Measurements from ENCODE around the gene ENTREP3. TPM values are rescaled to one million over a fixed set of nuclear protein-coding genes. Genes with fewer than 3 reads are reported as not detected.
"Not testable (repeated sequence)": the region's sequence is repeated elsewhere in the genome, so short reads cannot be mapped to it uniquely, and the experiment has no call there.

The ENTREP3 gene
- total RNA-seq, 1 experiment from 2014 or later: 9.4 TPM

DNA sequence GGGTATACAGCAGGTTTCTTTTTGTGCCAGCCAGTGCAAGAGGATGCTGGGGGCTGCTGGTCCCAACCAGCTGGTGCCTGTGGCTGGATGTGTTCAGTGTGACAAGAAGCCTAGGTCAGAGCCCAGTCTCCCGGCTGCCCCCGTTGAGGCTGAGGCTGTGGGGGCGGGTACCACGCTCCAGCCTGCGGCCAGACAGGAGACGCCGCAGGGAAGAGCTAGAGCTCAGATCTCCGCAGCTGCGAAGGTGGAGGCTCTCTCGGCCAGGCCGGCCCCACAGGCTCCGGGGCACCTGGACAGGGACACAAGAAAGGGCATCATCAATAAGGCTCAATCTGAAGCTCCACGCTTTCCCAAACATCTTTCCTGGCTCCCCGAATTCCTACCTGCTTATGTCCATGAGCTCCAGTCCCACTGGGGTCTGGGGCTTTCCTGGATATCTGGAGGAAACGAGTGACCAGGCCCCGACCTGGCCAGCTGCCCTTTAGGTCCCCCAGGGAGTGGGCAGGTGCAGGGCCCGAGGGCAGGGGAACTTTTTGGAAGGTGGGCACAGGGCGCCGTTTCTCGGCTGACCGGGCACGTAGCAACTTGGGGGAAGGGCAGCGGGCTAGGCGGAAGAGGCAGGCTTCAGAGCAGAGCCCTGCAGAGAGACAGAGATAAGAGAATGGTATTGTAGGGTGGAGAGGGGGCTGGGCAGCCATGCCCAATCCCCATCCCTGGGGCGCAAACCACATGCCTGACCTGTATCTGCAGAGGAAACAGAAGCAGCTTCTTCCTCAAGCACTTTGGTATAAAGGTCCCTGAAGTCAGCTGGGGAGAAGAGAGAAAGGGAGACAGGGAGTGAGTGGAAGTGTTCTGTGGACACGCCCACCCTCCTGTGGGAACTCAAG lies 7.4 kb downstream of the ENTREP3 start:
- peak; percentile 34 for DNase-seq
- Histone ChIP-seq H3K36me3 (replicated peaks; ENCODE audit: control insufficient read depth, insufficient read depth, low read length) (no peaks in the 10 kb centered on the region; the same call in none of the 2 replicates), H3K27me3 (ENCODE audit: control insufficient read depth, insufficient read depth, low read length) (peaks cover 14% of the 10 kb centered on the region), H3K4me3 (ENCODE audit: insufficient read depth, low read depth, low read length) (no peak overlapping the region)

DNA sequence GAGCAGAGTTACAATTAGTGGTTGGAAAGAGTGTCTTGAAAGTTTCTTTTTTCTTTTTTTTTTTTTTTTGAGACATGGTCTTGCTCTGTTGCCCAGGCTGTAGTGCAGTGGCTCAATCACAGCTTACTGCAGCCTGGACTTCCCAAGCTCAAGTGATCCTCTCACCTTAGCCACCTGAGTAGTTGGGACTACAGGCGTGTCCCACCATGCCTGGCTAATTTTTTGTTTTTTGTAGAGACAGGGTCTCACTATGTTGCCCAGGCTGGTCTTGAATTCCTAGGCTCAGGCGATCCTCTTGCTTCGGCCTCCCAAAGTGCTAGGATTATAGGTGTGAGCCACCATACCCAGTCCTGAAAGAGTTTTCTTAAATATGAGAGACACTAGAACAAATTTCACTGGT lies 8.5 kb downstream of the ENTREP3 start:
- DNase-seq; H3K36me3 ChIP-seq (replicated peaks; ENCODE audit: control insufficient read depth, insufficient read depth, low read length); H3K4me3 ChIP-seq (ENCODE audit: insufficient read depth, low read depth, low read length): not testable (repeated sequence)
- H3K27me3 ChIP-seq (ENCODE audit: control insufficient read depth, insufficient read depth, low read length): peaks cover 14% of the 10 kb centered on the region

DNA sequence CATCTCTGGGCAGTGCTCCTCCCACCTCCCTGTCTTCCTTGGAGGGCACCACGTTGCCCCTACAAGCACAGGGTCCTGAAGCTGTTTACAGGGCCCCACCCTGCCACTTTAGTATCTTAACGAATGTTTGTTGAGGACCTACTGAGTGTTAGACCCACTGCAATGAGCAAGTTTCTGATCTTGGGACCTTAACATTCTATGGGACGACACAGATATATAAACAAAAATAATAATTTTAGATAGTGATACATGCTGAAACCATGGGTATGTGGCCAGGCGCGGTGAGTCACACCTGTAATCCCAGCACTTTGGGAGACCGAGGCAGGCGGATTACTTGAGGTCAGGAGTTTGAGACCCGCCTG lies 10.1 kb downstream of the ENTREP3 start:
- peak overlapping the region; percentile 56 for H3K4me3 ChIP-seq (ENCODE audit: insufficient read depth, low read depth, low read length)
- DNase-seq: no peak
- no peaks in the 10 kb centered on the region; the same call in none of the 2 replicates for H3K36me3 ChIP-seq (replicated peaks; ENCODE audit: control insufficient read depth, insufficient read depth, low read length)
- peaks cover 13% of the 10 kb centered on the region for H3K27me3 ChIP-seq (ENCODE audit: control insufficient read depth, insufficient read depth, low read length)

DNA sequence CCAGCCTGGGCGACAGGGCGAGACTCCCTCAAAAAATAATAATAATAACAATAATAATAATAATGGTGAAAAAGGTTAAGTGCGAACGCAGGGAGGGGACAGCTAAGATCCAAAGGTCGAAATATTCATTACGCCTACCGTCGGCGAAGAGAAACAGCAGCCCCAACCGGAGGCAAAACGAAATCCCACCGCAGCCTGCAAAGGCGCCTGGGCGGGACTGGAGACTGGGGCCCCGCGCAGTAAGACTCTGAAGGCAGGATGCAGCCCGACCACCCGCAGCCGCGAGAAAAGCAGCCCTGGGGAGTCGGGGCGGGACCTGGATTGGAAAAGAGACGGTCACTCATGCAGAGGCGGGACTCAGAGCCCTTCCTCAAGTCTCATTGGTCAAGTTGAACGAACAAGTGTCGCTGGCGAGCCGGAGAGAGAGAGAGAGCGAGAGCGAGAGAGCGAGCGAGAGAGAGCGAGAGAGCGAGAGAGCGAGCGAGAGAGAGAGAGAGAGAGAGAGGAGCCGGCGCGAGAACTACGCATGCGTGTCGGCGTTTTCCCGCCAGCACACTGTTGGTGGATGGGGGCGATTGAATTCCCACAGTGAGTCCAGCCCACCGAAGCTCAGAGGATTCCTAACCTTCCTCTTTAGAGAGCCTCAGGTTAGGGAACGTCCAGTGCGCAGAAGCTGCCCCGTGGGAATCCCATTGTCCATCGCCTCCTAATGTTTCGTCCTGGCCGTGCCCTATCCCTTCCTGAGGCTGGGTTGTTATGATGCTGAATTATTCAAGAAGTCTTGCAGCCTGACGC lies 10.7 kb downstream of the ENTREP3 start:
- H3K4me3 ChIP-seq (ENCODE audit: insufficient read depth, low read depth, low read length): peak overlapping the region; percentile 56
- peaks cover 9% of the 10 kb centered on the region for H3K27me3 ChIP-seq (ENCODE audit: control insufficient read depth, insufficient read depth, low read length)
- peak; percentile 98 for DNase-seq
- no peaks in the 10 kb centered on the region; the same call in none of the 2 replicates for H3K36me3 ChIP-seq (replicated peaks; ENCODE audit: control insufficient read depth, insufficient read depth, low read length)

DNA sequence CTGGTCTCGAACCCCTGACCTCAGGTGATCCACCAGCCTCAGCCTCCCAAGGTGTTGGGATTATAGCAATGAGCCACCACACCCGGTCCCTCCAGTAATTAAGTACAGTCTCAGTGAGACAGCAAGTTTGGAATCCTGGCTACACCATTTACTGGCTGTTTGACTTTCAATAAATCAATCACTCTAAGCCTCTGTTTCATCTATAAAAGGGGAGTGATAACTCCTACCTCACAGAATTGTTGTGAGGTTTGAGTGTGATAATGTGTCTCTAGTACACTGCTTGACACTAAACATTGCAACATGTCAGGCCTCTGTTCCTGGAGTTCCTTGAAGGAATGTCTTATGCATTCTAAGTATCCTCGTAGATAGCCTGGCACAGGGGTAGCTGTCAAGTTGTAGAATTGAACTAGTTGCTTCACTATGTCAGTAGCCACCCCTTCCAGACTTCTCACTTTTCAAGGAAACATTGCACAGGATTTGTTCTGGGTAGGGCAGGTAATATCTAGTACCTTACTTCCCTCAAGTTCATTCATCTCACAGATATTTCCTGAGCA lies 12.4 kb downstream of the ENTREP3 start:
- Histone ChIP-seq H3K4me3 (ENCODE audit: insufficient read depth, low read depth, low read length) (no peak overlapping the region), H3K36me3 (replicated peaks; ENCODE audit: control insufficient read depth, insufficient read depth, low read length) (no peaks in the 10 kb centered on the region; the same call in none of the 2 replicates), H3K27me3 (ENCODE audit: control insufficient read depth, insufficient read depth, low read length) (peaks cover 9% of the 10 kb centered on the region)
- DNase-seq: no peak

DNA sequence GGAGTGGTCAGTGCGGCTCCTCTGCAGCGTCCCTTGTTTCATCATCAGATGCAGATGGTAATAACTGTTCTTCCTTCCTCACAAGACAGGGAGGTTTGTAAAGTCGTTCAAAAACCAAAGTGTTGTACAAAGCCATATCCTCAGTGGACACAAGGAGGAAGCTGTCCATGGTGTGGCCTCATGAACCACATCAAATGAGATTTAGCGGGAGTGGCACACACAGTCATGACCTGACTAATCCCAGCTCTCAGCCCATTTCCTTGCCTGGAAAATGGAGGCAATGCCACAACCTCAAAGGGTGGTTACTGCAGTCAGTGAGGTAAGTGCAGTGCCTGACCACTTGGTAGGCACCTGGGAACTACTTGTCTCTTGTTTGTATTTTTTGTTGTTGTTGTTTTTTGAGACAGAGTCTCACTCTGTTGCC lies 13.4 kb downstream of the ENTREP3 start:
- no peak overlapping the region for H3K4me3 ChIP-seq (ENCODE audit: insufficient read depth, low read depth, low read length)
- peaks cover 7% of the 10 kb centered on the region for H3K27me3 ChIP-seq (ENCODE audit: control insufficient read depth, insufficient read depth, low read length)
- peaks cover 1% of the 10 kb centered on the region for H3K36me3 ChIP-seq (replicated peaks; ENCODE audit: control insufficient read depth, insufficient read depth, low read length)
- no peak for DNase-seq

DNA sequence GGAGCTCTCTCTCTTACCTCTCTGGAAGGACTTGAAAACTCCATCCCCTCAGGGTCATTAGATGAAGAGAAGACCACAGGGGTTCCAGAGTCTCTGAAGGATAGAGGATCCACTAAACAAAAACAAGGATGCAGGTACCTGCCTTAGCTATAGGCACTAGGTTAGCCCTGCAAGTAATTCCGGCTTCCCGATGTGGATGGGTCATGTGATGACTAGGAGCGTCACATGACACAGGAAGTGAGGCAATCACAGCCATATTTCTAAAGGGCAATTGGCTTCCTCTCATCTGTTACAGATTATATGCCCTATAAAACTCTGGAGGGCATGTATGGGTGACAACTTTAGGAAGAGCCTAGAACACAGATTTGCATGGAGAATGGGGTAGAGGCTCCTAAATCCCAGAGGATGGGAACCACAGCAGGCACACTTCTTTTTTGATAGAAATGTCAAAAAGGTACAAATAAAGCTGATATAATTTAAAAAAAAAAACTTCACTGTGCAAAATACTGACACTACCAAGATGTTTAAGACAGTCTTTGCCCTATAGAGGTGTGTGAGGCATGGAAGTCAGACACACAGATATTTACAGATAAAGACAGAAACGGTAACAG lies 14.1 kb downstream of the ENTREP3 start:
- peak; percentile 86 for DNase-seq
- Histone ChIP-seq H3K27me3 (ENCODE audit: control insufficient read depth, insufficient read depth, low read length) (peaks cover 5% of the 10 kb centered on the region), H3K36me3 (replicated peaks; ENCODE audit: control insufficient read depth, insufficient read depth, low read length) (peaks cover 1% of the 10 kb centered on the region), H3K4me3 (ENCODE audit: insufficient read depth, low read depth, low read length) (peak overlapping the region; percentile 16; the same call in 1 of the 2 replicates)

DNA sequence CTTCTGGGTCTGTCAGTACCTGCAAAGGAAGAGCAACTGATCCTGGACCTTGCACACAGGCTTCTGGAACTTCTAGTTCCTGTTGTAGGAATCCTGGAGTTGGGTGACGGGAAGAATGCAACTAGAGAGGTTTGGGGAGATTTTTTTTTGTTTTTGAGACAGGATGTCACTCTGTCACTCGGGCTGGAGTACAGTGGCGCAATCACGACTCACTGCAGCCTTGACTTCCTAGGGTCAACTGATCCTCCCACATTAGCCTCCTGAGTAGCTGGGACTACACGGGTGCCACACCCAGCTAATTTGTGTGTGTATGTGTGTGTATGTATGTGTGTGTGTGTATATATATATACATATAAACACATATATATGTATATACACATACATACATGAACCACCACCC lies 18.8 kb downstream of the ENTREP3 start:
- no peak for DNase-seq
- Histone ChIP-seq H3K4me3 (ENCODE audit: insufficient read depth, low read depth, low read length) (no peak overlapping the region), H3K27me3 (ENCODE audit: control insufficient read depth, insufficient read depth, low read length) (no peaks in the 10 kb centered on the region), H3K36me3 (replicated peaks; ENCODE audit: control insufficient read depth, insufficient read depth, low read length) (peaks cover 1% of the 10 kb centered on the region)

DNA sequence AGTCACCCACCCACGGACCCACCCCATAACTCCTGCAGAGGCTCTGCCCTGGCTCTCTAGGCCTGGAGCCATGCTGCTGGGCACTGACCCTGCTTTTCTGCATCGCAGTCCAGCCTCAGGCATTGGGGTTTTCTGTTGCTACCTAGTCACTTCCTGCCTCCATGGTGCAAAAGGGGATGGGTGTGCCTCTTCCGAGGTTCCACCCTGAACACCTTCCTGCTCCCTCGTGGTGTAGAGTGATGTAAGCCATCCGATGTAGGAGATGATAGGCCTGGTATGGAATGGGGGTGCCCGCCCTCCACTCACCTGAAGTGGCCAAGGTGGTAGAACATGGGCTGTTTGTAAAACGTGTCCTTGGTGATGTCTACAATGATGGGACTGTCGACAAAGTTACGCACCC lies 19.9 kb downstream of the ENTREP3 start:
- H3K36me3 ChIP-seq (replicated peaks; ENCODE audit: control insufficient read depth, insufficient read depth, low read length); H3K27me3 ChIP-seq (ENCODE audit: control insufficient read depth, insufficient read depth, low read length); H3K4me3 ChIP-seq (ENCODE audit: insufficient read depth, low read depth, low read length); DNase-seq: not testable (repeated sequence)

DNA sequence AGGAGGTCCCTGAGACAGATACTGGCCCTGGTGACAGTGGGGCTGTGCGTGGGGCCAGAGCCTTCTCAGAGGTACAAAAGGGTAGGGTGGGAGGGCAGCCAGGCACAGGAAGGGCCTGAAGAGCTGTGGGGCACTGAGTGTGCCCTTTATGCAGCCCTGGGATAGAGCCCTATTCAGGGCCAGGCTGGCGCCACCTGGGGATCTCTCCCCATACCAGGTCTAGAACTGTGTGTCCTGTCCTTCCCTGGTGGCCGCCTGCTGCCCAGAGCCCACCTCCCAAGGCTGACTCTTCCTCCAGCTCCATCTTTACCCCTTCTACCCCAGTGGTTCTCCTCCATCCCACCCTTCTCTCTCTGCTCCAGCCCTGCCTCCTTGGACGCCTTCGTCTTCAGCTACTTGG lies 21.8 kb downstream of the ENTREP3 start:
- H3K27me3 ChIP-seq (ENCODE audit: control insufficient read depth, insufficient read depth, low read length); DNase-seq; H3K36me3 ChIP-seq (replicated peaks; ENCODE audit: control insufficient read depth, insufficient read depth, low read length); H3K4me3 ChIP-seq (ENCODE audit: insufficient read depth, low read depth, low read length): not testable (repeated sequence)

DNA sequence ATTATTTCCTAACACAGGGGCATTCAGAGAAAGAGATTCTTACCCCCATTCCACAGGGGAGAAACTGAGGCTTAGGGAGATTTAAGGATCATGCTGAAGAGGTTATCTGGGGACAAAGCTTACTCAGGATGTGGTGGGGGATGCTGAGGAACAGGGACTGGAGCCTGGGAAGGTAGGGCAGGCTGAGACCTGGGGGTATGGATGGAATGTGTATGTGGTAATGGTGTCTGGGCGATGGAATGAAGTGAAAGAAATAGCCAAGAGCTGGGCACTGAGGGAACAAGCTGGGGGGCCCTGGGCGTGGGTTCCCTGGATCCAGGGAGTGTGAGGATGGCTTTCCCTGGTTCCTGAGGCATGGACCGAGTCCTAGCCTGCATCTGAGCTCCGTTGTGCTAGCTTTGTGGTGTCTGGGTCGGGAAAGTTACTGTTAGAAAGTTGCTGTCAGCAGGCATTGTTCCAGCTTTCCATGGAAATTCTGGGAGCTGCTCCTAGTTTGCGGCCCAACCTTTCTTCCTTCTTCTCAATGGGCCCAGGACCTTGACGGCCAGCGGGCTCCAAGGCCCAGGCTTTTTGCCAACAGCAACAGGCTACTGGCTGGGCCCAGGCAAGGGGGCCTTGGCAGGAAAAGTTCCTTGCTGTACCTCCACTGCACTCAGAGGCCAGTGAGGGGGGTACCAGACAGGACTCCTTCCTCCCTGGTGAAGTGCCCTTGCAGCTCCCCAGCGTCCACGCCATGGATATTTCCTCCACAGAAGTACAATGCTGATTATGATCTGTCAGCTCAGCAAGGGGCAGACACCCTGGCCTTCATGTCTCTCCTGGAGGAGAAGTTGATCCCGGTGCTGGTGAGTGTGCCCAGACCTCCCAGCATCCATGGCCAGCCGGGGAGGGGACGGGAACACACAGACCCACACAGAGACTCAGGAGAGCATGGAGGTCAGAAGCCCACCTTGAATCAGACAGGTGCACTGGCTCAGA lies 23.0 kb downstream of the ENTREP3 start:
- not testable (repeated sequence) for H3K36me3 ChIP-seq (replicated peaks; ENCODE audit: control insufficient read depth, insufficient read depth, low read length); H3K27me3 ChIP-seq (ENCODE audit: control insufficient read depth, insufficient read depth, low read length); H3K4me3 ChIP-seq (ENCODE audit: insufficient read depth, low read depth, low read length); DNase-seq

DNA sequence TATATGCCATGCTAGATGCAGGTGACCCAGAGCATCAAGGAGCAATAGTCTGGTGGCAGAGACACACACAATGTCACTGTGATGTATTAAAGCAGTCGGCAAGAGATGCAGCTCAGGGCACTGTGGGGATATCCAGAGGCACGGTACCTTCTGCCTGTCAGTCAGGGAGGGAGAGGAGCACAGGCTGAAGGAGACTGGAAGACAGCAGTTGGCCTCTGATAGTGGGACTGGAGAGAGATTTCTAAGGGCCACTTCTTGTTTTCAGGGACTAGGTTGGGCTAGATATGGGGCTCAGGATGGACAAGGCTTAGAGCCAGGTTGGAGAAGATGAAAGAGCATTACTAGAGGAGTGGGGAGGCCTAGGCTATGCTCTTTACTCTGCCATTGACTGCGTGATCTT lies 24.0 kb downstream of the ENTREP3 start:
- not testable (repeated sequence) for DNase-seq; H3K36me3 ChIP-seq (replicated peaks; ENCODE audit: control insufficient read depth, insufficient read depth, low read length); H3K27me3 ChIP-seq (ENCODE audit: control insufficient read depth, insufficient read depth, low read length); H3K4me3 ChIP-seq (ENCODE audit: insufficient read depth, low read depth, low read length)

DNA sequence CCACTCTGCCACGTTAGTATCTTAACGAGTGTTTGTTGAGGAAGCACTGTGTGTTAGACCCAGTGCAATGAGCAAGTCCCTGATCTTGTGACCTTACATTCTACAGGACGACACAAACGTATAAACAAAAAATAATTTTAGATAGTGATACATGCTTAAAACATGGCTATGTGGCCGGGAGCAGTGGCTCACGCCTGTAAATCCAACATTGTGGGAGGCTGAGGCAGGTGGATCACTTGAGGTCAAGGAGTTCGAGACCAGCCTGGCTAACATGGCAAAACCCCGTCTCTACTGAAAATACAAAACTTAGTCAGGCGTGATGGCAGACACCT lies 27.2 kb downstream of the ENTREP3 start:
- Histone ChIP-seq H3K36me3 (replicated peaks; ENCODE audit: control insufficient read depth, insufficient read depth, low read length) (peaks cover 2% of the 10 kb centered on the region; the same call in 1 of the 2 replicates), H3K4me3 (ENCODE audit: insufficient read depth, low read depth, low read length) (peak overlapping the region; percentile 53), H3K27me3 (ENCODE audit: control insufficient read depth, insufficient read depth, low read length) (peaks cover 1% of the 10 kb centered on the region; the same call in 1 of the 2 replicates)
- DNase-seq: no peak
